GM12864 (cell line): Measurements from ENCODE around the gene PABPC1L.

ENCODE experiments used
- DNase-seq: peaks from one replicate; pipeline ENCODE4 v3.0.0-alpha.2; 2011; ENCODE audit warnings: low read depth
- H3K4me3 ChIP-seq: 2 replicates; pipeline ENCODE4 v1.5.1; 2011; ENCODE audit warnings: mild to moderate bottlenecking, low read depth, low read length, control low read depth
- TF ChIP-seq, protein P1 (sequence below): IDR thresholded peaks from 2 replicates; pipeline ENCODE4 v1.5.1; 2011; ENCODE audit warnings: low read depth, mild to moderate bottlenecking, moderate library complexity, low read length, control low read depth, inconsistent platforms; ENCODE audit errors: missing control alignments

Gene PABPC1L

DNA sequence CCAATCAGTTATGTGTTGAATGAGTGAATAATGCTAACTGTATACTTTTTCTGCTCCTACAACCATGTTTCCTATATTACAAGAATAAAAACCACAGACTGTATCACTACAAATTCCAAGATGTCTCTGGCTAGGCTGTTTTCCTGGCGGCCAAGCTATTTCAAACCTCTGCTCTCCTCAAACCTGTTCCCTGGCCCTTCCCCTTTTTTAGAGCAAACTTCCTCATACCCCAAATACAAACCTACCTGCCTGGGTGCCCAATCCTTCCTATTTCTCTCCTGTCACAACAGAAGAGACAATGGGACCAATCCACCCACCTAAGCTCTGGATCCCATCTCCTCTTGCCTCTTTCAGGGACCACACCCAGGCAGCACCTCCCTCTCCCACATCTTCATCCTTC lies 42.9 kb downstream of the PABPC1L start:
- TF ChIP-seq, protein P1, sequence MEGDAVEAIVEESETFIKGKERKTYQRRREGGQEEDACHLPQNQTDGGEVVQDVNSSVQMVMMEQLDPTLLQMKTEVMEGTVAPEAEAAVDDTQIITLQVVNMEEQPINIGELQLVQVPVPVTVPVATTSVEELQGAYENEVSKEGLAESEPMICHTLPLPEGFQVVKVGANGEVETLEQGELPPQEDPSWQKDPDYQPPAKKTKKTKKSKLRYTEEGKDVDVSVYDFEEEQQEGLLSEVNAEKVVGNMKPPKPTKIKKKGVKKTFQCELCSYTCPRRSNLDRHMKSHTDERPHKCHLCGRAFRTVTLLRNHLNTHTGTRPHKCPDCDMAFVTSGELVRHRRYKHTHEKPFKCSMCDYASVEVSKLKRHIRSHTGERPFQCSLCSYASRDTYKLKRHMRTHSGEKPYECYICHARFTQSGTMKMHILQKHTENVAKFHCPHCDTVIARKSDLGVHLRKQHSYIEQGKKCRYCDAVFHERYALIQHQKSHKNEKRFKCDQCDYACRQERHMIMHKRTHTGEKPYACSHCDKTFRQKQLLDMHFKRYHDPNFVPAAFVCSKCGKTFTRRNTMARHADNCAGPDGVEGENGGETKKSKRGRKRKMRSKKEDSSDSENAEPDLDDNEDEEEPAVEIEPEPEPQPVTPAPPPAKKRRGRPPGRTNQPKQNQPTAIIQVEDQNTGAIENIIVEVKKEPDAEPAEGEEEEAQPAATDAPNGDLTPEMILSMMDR = no peak
- H3K4me3 ChIP-seq = no peak overlapping the region
- no peak for DNase-seq

DNA sequence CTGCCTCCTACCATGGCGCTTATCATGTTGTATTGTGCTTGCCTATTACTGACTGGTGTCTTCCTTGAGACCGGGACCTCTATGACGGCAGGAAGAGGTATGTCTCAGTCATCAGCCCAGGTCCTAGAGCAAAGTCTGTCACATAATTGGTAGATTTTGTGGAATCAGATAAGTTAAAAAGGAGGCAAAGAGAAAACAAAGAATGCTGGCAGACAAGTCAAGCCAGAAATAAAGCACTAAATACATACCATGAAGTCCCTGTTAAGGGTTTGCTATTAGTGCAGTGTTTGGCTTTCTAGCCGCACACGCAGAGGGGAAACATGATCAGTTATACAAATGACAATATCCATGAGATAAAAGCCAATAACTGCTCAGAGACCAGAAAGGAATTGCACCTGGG lies 44.4 kb downstream of the PABPC1L start:
- TF ChIP-seq, protein P1 = no peak
- DNase-seq = no peak
- H3K4me3 ChIP-seq = no peak overlapping the region

DNA sequence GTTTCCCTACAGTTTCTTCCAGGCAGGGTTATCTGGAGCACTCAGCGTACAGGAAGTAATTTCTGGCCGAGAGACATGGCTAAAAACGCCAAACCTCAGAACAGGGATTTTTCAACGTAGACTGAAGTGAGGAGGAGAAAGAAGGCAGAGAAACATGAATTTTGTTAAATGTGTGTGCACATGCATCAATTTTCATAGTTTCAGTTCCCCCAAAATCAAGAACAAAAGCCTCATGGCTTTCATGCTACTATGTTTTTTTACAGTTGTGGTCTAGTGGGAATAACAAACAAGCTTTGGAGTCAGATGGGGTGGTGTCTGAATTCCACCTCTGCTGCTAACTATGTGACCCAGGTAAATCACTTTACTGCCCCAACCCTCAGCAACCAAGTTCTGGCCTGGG lies 45.4 kb downstream of the PABPC1L start:
- TF ChIP-seq, protein P1 = no peak
- H3K4me3 ChIP-seq = no peak overlapping the region
- DNase-seq = no peak

DNA sequence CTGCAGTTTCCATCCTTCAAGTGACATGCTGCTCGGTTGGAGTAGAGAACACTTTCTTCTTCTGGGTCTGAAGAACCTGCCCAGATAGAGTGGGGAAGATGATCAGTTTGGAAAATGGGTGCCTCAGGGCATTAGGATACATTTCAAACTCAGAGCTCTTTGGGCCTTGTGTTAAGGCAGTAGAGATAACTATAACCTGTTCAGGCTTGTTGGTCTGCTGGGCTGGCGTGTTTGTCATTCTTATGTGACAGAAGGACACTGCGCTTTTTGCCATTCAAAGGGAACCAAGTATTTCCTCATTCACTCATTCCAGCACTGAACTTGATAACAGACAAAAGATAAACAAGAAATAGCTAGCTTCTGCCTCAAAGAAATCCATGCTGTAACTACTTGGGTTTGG lies 46.5 kb downstream of the PABPC1L start:
- DNase-seq = no peak

DNA sequence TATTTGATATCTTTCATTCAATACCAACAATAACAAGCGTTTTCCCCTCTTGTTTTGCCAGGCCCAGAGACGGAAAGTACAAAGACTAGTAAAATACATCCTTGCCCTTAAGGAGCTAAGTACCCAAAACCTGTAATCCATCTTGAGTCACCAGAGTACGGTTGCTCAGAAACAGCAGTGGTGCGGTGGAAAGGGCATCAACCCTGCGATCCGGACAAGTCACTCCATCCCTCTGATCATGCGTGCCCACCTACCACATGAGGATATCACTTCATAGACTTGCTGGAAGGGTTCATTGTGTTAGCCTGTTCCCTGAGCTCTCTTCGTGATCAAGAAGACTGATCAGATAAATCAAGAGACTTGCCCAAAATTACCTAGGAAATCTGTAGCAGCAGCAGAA lies 48.4 kb downstream of the PABPC1L start:
- H3K4me3 ChIP-seq = peak overlapping the region; percentile 3; the same call in 1 of the 2 replicates
- DNase-seq = no peak
- TF ChIP-seq, protein P1 = no peak

More for the DNA sequence above, 46.5 kb downstream of the PABPC1L start:
- no peak overlapping the region for H3K4me3 ChIP-seq
- TF ChIP-seq, protein P1 = no peak

DNA sequence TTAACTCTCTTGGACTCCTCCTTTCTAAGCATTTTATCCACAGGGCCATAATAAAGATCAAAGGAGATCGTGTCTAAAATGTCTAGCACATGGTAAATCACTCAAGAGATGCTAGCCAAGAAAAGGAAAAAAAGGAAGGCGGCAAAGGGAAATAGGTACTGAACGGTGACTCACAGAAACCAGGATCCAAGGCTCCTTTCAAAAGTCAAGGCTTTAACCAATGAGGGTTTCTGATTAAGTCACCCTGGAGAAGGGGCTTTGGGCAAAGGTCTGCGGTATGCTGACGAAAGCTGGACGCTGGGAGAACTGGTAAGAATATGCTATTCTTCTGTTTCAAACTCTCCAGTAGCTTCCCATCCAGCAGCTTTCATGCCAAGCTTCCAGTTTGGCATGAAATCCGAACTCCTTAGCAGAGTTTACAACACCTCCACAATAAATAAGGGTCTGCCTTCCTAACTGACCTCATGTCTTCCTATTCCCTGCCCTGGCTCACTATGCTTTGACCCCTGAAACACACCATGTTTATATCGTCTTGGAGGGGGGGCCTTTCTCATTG lies 49.3 kb downstream of the PABPC1L start:
- TF ChIP-seq, protein P1 = no peak
- no peak for DNase-seq
- peak overlapping the region; percentile 90 for H3K4me3 ChIP-seq

DNA sequence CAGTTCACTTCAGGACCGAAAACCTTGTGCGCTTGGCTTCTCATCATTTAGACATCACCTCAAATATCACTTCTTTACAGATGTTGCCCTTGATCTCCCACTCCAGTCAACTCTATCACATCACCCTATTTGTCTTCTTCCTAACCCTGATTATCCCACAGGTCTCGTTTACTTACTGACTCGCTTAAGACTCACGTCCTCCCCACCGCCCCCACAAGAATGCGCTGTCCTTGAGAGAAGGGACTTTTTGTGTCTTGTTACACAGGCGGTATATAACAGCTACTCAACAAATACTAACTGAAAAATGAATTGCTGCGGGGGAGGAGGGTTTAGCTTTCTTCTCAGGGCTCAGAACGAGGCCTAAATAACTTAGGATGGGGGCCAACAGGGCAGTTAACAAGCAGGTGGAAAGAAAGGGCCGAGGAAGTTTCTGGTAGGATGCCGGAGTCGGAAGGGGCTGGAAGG lies 49.8 kb downstream of the PABPC1L start:
- TF ChIP-seq, protein P1 = no peak
- DNase-seq = no peak
- peak overlapping the region; percentile 90 for H3K4me3 ChIP-seq
